Measurements from ENCODE around the gene PANK2.

PANK2 gene

GRCh38 chr20:3858689-3859088 lies 30.5 kb upstream of the PANK2 start:
- Histone ChIP-seq H3K4me3 (no peak overlapping the region), H3K9me3 (no peaks in the 10 kb centered on the region), H3K36me3 (peaks cover 79 to 93% (median 89%) of the 10 kb centered on the region in 3 donors), H3K27ac (no peak overlapping the region), H3K4me1 (peaks cover 0 to 7% (median 0%) of the 10 kb centered on the region in 4 donors), H3K27me3 (no peaks in the 10 kb centered on the region)
- intact Hi-C loops (cut with DNase I; ENCODE audit: low total_unique reads): loop anchor here (5.0 to 10.0 kb wide), 2 partner anchors 36 to 74 kb away; partner anchors contain the start of genes AP5S1, CENPB and SPEF1
- no peak for TF ChIP-seq CTCF (IDR thresholded peaks at IDR 0.05)
- no peak for DNase-seq

GRCh38 chr20:3861191-3861590 lies 28.0 kb upstream of the PANK2 start:
- H3K27ac ChIP-seq: no peak overlapping the region
- H3K27me3 ChIP-seq: no peaks in the 10 kb centered on the region
- no peaks in the 10 kb centered on the region for H3K9me3 ChIP-seq
- TF ChIP-seq CTCF (IDR thresholded peaks at IDR 0.05): no peak
- peaks cover 95 to 100% (median 96%) of the 10 kb centered on the region in 3 donors for H3K36me3 ChIP-seq
- H3K4me1 ChIP-seq: no peaks in the 10 kb centered on the region
- H3K4me3 ChIP-seq: no peak overlapping the region
- intact Hi-C loops (cut with DNase I; ENCODE audit: low total_unique reads): no loop called here
- no peak for DNase-seq

DNA sequence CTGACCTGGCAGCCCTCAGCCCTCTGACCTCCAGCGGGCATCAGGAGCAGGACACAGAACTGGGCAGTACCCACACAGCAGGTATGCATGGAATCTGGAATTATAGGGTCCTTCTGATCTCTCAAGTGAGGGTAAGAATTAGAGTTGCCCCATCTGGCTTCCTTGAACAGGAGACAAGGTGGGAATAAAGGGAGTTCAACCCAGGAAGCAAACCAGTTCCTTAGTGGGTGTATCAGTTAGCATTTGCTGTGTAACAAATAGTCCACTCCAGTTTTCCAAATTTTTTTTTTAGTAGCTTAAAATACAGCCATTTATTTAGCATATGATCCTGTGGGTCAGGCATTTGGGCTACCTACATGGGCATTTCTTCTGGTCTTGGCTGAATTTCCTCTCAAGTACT lies 26.9 kb upstream of the PANK2 start:
- intact Hi-C loops (cut with DNase I; ENCODE audit: low total_unique reads): no loop called here
- DNase-seq: no peak
- H3K4me3 ChIP-seq: no peak overlapping the region

DNA sequence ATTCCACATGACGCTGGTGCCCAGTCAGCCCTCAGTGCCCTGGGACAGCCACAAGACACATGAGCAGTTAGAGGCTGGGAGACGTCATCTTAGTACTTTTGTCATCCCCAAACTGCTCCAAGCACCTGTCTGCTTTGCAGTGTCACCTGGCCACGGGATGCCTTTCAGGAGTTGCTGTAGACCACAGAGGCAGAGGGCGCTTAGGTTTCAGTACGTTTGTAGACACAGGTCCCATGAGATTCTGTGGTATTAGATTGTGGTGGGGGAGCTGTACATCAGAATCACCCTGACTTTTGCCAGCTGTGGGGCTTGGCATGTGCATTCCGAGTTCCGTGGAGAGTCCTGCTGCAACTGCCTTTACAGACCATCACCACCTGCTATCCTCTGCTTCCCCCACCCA lies 25.9 kb upstream of the PANK2 start:
- Histone ChIP-seq H3K4me1 (no peaks in the 10 kb centered on the region), H3K36me3 (peaks cover 76 to 100% (median 88%) of the 10 kb centered on the region in 3 donors), H3K9me3 (no peaks in the 10 kb centered on the region), H3K4me3 (no peak overlapping the region), H3K27ac (no peak overlapping the region), H3K27me3 (no peaks in the 10 kb centered on the region)
- TF ChIP-seq CTCF (IDR thresholded peaks at IDR 0.05): no peak
- DNase-seq: no peak
- intact Hi-C loops (cut with DNase I; ENCODE audit: low total_unique reads): no loop called here

More for the DNA sequence above, 26.9 kb upstream of the PANK2 start:
- TF ChIP-seq CTCF (IDR thresholded peaks at IDR 0.05): no peak
- Histone ChIP-seq H3K36me3 (peaks cover 86 to 100% (median 93%) of the 10 kb centered on the region in 3 donors), H3K4me1 (no peaks in the 10 kb centered on the region), H3K27me3 (no peaks in the 10 kb centered on the region), H3K27ac (no peak overlapping the region), H3K9me3 (no peaks in the 10 kb centered on the region)

DNA sequence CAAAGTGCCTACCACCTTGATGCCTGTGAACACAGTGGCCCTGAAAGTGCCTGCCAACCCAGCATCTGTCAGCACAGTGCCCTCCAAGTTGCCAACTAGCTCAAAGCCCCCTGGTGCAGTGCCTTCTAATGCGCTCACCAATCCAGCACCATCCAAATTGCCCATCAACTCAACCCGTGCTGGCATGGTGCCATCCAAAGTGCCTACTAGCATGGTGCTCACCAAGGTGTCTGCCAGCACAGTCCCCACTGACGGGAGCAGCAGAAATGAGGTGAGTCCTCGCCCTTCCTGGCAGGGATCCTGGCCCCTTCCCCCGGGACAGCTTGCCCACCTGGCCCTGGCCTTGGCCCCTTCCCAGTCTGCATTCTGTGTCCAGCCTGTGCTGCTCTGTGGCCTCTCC lies 24.7 kb upstream of the PANK2 start:
- no peak for DNase-seq

More for the DNA sequence above, 24.7 kb upstream of the PANK2 start:
- no peaks in the 10 kb centered on the region for H3K27me3 ChIP-seq
- H3K36me3 ChIP-seq: peaks cover 65 to 100% (median 80%) of the 10 kb centered on the region in 3 donors
- no peak for TF ChIP-seq CTCF (IDR thresholded peaks at IDR 0.05)
- intact Hi-C loops (cut with DNase I; ENCODE audit: low total_unique reads): no loop called here
- H3K4me1 ChIP-seq: no peaks in the 10 kb centered on the region
- no peaks in the 10 kb centered on the region for H3K9me3 ChIP-seq
- no peak overlapping the region for H3K27ac ChIP-seq
- H3K4me3 ChIP-seq: no peak overlapping the region

Data from tibial artery (tissue), 4 donors.